WTC11 (cell line): Measurements from ENCODE around the gene LHX5.

Experiments used
- ATF2 ChIP-seq: sonication (generic); formaldehyde crosslinking; IDR thresholded peaks from 2 replicates; pipeline ENCODE4 v1.8.1; 2022; ENCODE audit warnings: low read depth, missing genetic modification reagents, borderline replicate concordance
- CBFB ChIP-seq: sonication (generic); formaldehyde crosslinking; IDR thresholded peaks from 2 replicates; pipeline ENCODE4 v1.8.1; 2022; ENCODE audit warnings: mild to moderate bottlenecking, low read depth, missing genetic modification reagents
- CTCF ChIP-seq: fragments of 200-600 bp; IDR thresholded peaks from 2 replicates; pipeline ENCODE4 v1.8.0; 2022; ENCODE audit warnings: antibody characterized with exemption
- FOXP1 ChIP-seq: sonication (generic); formaldehyde crosslinking; IDR thresholded peaks from 2 replicates; pipeline ENCODE4 v1.8.0; 2022; ENCODE audit warnings: missing genetic modification reagents, mild to moderate bottlenecking, moderate library complexity, borderline replicate concordance
- GABPB1 ChIP-seq: sonication (generic); formaldehyde crosslinking; IDR thresholded peaks from 2 replicates; pipeline ENCODE4 v1.8.1; 2023; ENCODE audit warnings: mild to moderate bottlenecking, missing genetic modification reagents
- MAX ChIP-seq: sonication (generic); formaldehyde crosslinking; IDR thresholded peaks from 2 replicates; pipeline ENCODE4 v1.8.0; 2022; ENCODE audit warnings: mild to moderate bottlenecking, missing genetic modification reagents
- NR2C2 ChIP-seq: sonication (generic); formaldehyde crosslinking; IDR thresholded peaks from 2 replicates; pipeline ENCODE4 v1.8.0; 2022; ENCODE audit warnings: mild to moderate bottlenecking, missing genetic modification reagents
- SP1 ChIP-seq: sonication (generic); formaldehyde crosslinking; conservative IDR thresholded peaks from 2 replicates; pipeline ENCODE4 v1.8.1; 2022; ENCODE audit warnings: missing genetic modification reagents
- USF2 ChIP-seq: sonication (generic); formaldehyde crosslinking; IDR thresholded peaks from 2 replicates; pipeline ENCODE4 v1.8.1; 2023; ENCODE audit warnings: mild to moderate bottlenecking, missing genetic modification reagents, moderate library complexity
- ZSCAN18 ChIP-seq: fragments of 250-450 bp; sonication (Bioruptor Pico); IDR thresholded peaks from 2 replicates; pipeline ENCODE4 v2.1.2; 2022; ENCODE audit warnings: mild to moderate bottlenecking, moderate library complexity

- no peak for TF ChIP-seq SP1 (CRISPR knock-in tag)
- no peak for TF ChIP-seq CTCF
- no peak for TF ChIP-seq NR2C2 (CRISPR knock-in tag)
- no peak for TF ChIP-seq MAX (CRISPR knock-in tag)
- no peak for TF ChIP-seq GABPB1
- no peak for TF ChIP-seq CBFB
- TF ChIP-seq FOXP1 (CRISPR knock-in tag) = no peak
- TF ChIP-seq USF2 = no peak
- TF ChIP-seq ZSCAN18 (CRISPR knock-in tag) = no peak
- no peak for TF ChIP-seq ATF2 (CRISPR knock-in tag)
These were observed 1.7 kb upstream of the LHX5 start for GRCh38 chr12:113473400-113473799.
